CD4-positive, alpha-beta T cell treated with Interleukin-17A for 4 hours (primary cell): ENCODE measurements around the gene DPY19L1.
"Not testable (repeated sequence)": the region's sequence is repeated elsewhere in the genome, so short reads cannot be mapped to it uniquely, and the experiment has no call there.

Experiments used
- DNase-seq: peaks from one replicate; pipeline ENCODE4 v3.0.0-alpha.2; 2020; ENCODE audit warnings: mixed read lengths

DPY19L1 gene

DNA sequence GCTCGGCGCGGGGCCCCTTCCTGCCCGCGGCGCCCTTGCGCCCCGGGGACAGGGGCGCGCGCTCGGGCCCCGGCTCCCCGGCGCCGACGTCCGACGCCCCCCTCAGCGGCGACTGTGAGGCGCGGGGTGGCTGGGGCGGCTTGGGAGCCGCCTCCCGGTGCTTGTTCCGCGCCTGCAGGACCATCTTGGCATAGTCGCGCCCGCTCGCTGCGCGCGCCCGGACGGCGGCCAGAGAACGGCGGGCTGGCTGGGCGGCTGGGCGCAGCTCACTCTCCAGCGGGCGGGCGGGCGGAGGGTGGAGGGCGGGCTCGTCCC, at the start of gene DPY19L1:
TSS of gene DPY19L1 (minus strand) at position 275 of the 315 bp plus-strand sequence. CDS start at position 184, 91 bp downstream.
- DNase-seq, result no peak

GRCh38 chr7:35079517-35079916, 42.2 kb upstream of the DPY19L1 start:
- DNase-seq, result not testable (repeated sequence)

DNA sequence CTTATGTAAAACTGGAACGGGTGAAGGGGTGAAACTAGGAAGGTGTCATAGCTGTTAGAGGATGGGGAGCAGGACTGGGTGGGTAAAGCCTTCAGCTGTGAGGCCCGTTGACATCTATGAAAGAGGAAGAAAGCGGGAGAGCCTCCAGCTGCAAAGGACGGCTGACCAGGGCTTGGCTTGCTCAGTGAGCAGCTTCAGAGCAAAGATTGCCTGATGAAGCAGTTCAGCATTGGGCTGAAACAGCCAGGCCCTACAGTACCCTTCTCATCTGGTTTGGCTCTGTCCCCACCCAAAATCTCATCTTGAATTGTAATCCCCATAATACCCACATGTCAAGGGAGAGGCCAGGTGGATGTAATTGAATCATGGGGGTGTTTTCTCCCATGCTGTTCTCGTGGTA, 36.7 kb upstream of the DPY19L1 start:
- DNase-seq, result not testable (repeated sequence)

- DNase-seq, result peak; percentile 3
These were observed 35.9 kb upstream of the DPY19L1 start for GRCh38 chr7:35072950-35073827.

- not testable (repeated sequence) for DNase-seq
These were observed 31.8 kb upstream of the DPY19L1 start for GRCh38 chr7:35069084-35069483.

GRCh38 chr7:35065382-35065781, 28.1 kb upstream of the DPY19L1 start:
- not testable (repeated sequence) for DNase-seq

GRCh38 chr7:35058571-35058970, 21.3 kb upstream of the DPY19L1 start:
- not testable (repeated sequence) for DNase-seq

DNA sequence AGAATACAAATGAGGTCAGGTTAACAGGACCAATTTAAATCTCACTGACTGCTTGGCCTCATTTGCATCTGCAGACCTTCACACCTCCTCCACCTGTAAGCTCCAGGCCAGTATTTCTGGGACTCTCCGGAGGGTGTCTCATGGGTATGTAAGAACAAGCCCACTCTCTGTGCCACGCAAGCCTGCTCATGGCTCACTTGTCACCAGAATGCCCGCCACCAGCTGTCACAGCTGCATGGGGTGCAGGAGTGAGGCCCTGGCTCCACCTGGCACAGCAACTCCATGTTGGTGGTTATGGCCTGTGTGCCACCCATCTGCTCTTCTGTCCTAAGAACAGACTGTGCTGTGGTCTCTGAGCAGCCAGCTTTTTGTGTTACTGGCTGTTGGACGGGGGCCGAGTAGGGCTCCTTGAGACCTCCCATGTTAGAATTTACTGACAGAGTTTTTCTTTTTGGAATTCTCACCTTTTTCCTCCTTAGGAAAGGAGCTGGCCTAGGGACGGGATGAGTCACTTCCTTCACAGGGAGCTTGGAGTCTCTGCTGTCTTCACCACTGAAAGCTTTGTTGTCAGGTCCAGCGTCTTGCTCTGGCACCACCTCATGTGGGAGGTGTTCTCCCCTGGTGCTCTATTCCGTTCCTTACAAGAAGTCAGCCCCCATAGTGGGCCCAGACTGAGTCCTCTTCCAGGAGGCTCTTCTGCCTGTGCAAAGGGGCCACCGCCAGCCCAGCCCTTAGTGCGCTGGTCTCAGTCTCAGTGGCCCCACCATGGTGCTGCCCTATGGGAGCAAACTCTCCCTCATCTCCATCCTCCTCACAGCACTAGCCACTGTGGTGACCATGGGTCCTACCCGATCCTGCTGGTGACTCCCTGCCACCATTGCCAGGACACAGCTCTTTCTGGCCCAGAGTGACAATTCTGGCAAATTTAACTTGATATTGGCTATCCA, 20.5 kb upstream of the DPY19L1 start:
- DNase-seq, result not testable (repeated sequence)

GRCh38 chr7:35055733-35056132, 18.4 kb upstream of the DPY19L1 start:
- not testable (repeated sequence) for DNase-seq

- DNase-seq, result not testable (repeated sequence)
These were observed 16.3 kb upstream of the DPY19L1 start for GRCh38 chr7:35053488-35054175.

DNA sequence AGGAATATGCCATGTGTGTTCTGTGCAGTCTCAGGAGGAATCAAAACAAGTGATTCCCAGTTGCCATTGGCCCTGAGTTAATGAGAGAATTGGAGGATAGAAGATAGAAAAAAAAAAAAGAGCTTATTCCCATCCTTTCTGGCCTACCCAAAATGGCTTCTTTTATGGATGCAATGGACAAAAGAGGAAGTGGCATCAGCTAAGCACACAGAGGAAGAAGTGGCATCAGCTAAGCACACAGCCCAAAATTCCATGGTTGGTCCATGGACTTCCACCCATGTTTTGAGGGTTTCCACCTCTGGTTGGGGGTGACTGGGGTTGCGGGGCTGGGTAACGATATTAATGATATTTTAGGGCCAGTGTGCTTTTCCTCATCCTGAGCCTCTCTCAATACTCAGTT, 11.1 kb upstream of the DPY19L1 start:
- not testable (repeated sequence) for DNase-seq

DNA sequence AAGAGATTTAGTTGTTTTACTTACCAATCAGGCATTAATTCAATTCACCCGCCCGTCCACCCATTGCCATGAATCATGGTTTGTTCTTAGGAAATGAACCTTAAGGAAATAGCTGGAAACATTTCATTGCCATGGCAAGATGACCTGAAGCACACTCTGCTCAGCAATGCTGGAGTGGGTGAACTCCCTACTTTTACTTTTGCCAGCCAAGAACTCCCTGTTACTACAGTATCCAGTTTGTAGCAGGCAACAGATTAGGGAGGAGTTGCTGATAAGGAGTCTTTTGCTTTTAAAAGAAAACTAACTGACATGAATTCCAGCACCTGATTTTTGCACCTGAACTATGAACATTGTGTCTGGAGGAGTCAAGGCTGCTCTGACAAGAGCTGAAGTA, 10.6 kb upstream of the DPY19L1 start:
- not testable (repeated sequence) for DNase-seq

DNA sequence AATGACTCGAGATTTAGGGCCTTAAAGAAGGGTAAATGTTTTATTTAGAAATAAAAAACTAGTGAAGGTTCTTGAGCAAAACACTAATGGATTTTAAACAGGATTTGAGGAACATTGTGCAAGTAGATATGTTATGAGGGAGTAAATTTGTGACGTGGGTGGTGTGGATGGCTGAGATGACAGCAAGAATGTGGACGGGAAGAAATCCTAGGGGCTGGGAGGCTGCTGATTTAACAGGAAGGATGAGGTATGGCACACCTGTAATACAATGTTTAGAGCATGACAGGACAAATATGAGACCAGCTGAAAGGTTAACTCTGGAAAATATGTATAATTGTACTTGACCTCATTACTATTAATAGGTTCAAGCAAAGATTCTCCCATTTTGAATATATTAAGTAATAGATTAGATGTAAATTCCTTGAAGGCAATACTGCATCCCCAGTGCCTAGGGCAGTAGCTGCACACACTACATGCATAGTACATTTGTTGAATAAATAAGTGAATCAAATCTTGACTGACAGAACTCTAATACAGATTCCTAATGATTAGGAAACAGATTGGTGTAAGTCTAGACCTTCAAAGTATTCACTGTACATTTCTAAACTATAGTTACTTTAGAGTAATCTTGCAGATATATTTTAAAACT, 10.1 kb upstream of the DPY19L1 start:
- DNase-seq, result not testable (repeated sequence)

DNA sequence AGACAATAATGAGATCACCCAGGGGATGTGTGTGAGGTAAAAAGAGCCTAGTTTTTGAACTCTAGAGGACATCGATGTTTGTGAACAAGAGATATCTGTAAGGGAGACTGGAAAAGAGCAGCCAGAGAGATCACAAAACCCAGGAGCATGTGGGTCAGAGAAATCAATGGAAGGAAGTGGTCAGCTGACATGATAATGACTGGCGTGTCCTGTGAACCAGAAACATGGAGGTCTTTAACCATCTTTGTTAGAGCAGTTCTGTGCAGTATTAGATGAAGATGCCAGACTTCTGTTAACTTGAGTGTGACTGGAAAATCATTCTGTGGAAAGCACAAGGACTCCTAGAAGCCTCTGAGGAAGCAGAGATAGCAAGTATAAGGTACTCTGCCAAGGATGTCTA, 6.0 kb upstream of the DPY19L1 start:
- DNase-seq, result not testable (repeated sequence)

DNA sequence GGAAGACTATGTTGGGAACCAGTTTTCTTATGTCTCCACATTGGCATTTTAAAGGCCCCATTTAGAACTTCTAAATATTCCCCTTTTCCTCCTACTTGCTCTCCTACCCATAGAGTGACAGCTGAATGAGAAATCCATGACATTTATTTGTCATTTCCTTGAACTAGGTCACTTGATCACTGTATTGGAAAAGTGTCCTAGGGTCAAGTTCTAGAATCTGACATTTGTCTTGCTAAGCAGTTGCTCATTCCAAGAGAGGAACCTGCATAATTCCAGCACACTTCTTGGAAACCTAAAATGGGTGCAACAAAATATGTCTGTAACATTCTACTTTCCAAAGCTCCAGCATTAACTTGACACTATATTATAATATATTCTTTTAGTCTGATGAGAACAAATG, 3.6 kb upstream of the DPY19L1 start:
- DNase-seq, result no peak

DNA sequence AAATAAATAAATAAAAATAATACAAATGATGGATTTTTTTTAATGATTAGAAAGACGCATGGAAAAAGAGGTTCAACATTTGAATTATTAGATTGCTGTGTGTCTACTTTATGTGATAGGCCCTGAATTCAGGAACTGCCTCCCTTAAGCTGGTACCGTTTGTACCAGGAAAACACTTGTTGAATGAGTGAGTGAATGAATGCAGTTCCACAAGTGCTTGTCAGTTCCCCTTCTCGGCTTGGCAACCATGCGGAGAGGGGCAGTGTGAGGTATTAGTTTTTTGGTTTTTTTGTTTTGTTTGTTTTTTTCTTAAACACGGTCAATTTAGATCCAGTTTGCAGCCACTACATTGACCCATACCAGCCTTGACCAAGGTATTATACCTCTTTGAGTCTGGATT, 2.1 kb upstream of the DPY19L1 start:
- no peak for DNase-seq

- DNase-seq, result no peak
These were observed 1.1 kb upstream of the DPY19L1 start for GRCh38 chr7:35038354-35038753.

DNA sequence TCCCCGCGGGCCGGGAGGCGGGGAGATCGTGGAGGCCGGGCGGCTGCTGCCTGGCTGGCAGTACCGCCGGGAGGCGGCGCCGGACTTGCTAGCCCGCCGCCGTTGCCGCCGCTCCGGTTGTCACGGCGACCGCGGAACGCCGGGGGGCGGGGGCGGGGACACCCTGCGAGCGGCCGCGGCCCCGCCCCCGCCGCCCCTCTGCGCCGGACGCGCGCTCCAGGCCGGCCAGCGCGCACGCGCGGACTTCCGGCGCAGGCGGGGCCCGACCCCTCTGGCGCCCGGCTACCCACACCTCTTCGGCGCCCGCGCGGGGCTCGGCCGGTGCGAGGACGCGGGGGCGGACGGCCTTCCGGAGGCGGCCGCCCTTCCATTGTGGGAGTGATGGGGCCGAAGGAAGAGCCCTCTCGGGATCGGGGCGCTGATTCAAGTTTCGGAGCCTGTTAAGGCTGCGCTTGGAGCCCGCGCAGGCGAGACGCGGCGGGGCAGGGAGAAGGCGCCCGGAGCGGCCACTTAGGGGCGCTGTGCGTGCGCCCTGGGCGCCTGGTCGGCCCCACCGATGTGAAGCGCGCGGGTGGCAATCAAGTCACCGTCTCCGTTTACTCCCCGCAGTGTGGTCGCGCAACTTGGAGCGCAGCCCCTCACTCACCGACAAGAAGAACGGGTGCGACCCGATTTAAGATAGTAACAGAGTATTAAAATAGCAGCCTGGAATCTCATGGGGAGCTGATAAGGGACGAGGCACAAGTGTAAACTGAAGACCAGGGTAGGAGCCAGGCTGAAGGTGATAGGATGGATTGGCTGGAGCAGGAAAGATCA, 449 bp upstream of the DPY19L1 start:
- peak; percentile 93 for DNase-seq

DNA sequence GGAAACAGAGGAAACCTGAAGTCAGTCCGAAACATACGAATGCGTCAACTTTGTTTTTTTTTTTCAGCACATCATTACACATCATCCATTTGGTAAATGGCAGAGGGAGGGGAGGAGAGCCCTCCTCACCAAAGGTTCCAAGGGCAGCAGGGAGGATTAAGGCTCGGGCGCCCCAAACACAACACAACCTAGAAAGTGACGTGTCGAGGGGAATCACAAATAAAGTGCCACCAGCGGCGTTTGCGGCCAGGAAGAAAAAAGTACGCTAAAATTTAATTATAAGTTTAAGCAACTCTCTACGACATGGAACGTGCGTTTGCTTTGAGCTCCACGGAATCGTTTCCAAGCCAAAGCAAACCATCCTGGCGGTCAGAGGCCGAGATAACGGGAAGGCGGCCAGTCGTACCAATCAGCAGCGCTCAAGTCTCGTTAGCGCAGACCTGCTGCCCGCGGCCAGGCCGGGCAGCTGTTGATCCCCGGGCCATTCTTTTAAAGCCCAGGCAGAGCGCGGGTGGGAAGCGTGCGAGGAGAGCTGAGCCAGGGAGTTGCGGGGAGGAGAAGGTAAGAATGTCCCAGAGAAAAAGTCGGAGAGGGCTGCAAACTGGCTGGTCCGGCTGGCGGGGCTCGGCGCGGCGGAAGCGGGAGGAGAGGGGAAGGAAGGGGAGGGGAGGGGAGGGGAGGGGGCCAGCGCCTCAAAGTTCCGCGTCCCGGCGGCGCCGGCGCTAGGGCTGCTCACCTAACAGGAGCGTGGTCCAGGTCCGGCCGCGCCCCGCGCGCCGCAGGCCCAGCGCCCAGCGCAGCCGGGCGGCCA, 719 bp downstream of the DPY19L1 start:
- DNase-seq, result peak; percentile 64

DNA sequence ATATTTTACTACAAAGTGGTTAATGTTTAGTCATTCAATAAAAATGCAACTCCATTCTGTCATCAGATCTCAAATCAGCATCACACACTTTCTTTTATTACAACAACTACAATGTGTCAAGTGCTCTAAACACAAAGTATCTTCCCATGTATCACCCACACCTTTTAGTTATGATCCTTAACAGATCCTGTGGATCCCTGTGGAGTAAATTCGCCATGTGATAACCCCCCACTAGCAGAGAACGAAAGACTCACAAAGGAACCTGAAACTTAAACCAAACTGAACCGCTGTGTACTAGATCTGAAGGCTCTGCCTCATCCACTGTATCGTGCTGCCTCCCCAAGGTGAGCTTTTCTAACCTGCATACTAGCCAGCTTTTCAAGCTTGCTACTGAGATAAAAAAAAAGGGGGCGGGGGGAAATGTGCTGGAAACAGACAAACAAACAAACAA, 1.7 kb downstream of the DPY19L1 start:
- DNase-seq, result peak; percentile 49

DNA sequence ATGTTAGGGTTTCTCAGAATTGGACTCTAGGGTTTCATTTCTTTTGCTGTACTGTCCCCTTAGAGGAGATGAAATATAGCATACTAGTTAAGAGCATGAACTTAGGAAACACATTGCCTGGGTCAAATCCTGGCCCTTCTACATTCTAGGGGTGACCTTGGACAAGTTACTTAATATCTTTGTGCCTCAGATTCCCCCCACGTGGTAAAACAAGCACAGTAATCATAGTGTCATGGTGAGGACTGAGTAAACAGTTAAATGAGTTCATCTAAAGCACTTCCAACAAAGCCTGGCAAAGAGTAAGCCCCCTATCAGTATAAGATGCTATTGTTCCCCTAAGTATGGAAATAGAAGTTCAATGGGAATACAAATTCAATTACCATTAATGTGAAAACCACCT, 5.1 kb downstream of the DPY19L1 start:
- no peak for DNase-seq
